ENCODE data around the gene CDK12. TPM values are rescaled to one million over a fixed set of nuclear protein-coding genes. Genes with fewer than 3 reads are reported as not detected.

Gene CDK12
- total and polyA plus RNA-seq, 2 experiments from 2014 or later, result 10.2 to 41.3 TPM

DNA sequence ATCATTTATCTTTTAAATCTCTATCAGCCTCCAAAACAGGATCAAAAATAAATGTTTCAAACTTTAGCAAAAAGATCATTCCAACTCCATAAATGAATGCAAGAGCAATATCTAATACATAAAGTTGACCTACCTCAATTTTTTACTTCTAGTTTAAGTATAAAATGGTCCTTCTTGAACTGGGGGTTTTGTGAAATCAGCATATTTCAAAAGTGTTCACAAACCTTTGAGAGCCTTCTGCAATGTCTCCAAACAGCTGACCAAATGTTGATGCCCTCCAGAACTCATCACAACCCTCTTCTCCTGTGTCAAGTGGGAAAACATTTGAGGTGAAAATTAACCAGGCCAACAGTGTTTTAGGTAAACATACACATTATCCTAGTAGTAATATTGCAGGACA, 18.0 kb upstream of the CDK12 start:
- Histone ChIP-seq H3K27me3 (no peaks in the 10 kb centered on the region), H3K9me2 (replicated peaks; ENCODE audit: insufficient read depth) (no peaks in the 10 kb centered on the region), H3K4me3 (no peak overlapping the region), H3K36me3 (replicated peaks; ENCODE audit: insufficient read depth, low read depth) (no peaks in the 10 kb centered on the region), H3K9me3 (ENCODE audit: low read depth) (no peaks in the 10 kb centered on the region), H3K27ac (no peak overlapping the region), H4K20me1 (ENCODE audit: insufficient read depth, poor library complexity, severe bottlenecking) (peaks cover 2% of the 10 kb centered on the region), H3K4me2 (no peak overlapping the region), H3K4me1 (ENCODE audit: insufficient read depth) (no peaks in the 10 kb centered on the region), H3K79me2 (peaks cover 39% of the 10 kb centered on the region), H2AFZ (no peak overlapping the region)
- no peak for TF ChIP-seq EZH2phosphoT487 (IDR thresholded peaks at IDR 0.05; ENCODE audit: low read depth, severe bottlenecking, unreplicated experiment)
- TF ChIP-seq, protein P1, sequence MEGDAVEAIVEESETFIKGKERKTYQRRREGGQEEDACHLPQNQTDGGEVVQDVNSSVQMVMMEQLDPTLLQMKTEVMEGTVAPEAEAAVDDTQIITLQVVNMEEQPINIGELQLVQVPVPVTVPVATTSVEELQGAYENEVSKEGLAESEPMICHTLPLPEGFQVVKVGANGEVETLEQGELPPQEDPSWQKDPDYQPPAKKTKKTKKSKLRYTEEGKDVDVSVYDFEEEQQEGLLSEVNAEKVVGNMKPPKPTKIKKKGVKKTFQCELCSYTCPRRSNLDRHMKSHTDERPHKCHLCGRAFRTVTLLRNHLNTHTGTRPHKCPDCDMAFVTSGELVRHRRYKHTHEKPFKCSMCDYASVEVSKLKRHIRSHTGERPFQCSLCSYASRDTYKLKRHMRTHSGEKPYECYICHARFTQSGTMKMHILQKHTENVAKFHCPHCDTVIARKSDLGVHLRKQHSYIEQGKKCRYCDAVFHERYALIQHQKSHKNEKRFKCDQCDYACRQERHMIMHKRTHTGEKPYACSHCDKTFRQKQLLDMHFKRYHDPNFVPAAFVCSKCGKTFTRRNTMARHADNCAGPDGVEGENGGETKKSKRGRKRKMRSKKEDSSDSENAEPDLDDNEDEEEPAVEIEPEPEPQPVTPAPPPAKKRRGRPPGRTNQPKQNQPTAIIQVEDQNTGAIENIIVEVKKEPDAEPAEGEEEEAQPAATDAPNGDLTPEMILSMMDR (IDR thresholded peaks at IDR 0.05; ENCODE audit: poor library complexity), result no peak
- no peak for TF ChIP-seq EZH2 (IDR thresholded peaks at IDR 0.05; ENCODE audit: borderline replicate concordance)
- no peak for DNase-seq (ENCODE audit: low spot score)

DNA sequence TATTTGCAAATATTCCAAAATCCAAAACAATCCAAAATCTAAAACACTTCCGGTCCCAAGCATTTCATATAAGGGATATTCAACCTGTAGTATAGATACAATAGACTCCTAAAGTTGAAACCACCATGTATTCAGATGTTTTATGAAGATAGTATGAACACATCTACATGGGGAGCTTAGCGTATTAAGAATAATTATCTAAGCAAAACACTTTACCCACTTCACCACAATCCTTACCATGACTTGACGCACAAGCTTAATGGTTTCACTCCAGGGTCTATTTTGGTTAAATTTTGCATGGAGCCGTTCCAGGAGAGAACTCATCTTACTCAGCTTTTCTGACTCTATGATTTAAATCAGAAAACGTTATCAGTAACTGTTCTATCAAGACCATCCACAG, 13.7 kb upstream of the CDK12 start:
- peaks cover 69% of the 10 kb centered on the region for H3K79me2 ChIP-seq

DNA sequence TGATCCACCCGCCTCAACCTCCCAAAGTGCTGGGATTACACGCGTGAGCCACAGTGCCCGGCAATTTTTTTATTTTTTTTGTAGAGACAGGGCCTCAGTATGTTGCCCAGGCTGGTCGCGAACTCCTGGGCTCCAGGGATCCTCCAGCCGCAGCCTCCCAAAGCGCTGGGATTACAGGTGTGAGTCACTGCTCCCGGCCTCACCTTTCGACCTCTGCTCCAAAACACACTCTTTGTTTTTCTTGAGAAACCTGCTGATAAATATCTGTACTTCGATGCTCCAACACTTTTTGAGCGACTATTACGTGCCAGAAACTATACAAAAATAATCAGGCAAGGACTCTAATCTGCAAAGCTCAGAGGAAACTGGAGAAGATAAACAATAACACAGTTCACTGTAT, 11.2 kb upstream of the CDK12 start:
- Histone ChIP-seq H2AFZ (no peak overlapping the region), H3K4me2 (peak overlapping the region; percentile 86), H3K79me2 (peaks cover 58% of the 10 kb centered on the region), H3K36me3 (replicated peaks; ENCODE audit: insufficient read depth, low read depth) (no peaks in the 10 kb centered on the region), H3K9me3 (ENCODE audit: low read depth) (no peaks in the 10 kb centered on the region), H3K4me1 (ENCODE audit: insufficient read depth) (peaks cover 18% of the 10 kb centered on the region), H4K20me1 (ENCODE audit: insufficient read depth, poor library complexity, severe bottlenecking) (peaks cover 4% of the 10 kb centered on the region), H3K4me3 (peak overlapping the region; percentile 72), H3K27ac (peak overlapping the region; percentile 95), H3K9me2 (replicated peaks; ENCODE audit: insufficient read depth) (no peaks in the 10 kb centered on the region), H3K27me3 (no peaks in the 10 kb centered on the region)
- DNase-seq (ENCODE audit: low spot score), result peak; percentile 31
- WGBS (ENCODE audit: low lambda C conversion rate, missing lambda C conversion rate), result 70% methylated on average over 13 of the region's 13 CpGs
- TF ChIP-seq EZH2phosphoT487 (IDR thresholded peaks at IDR 0.05; ENCODE audit: low read depth, severe bottlenecking, unreplicated experiment), result no peak

More for the DNA sequence above, 13.7 kb upstream of the CDK12 start:
- Histone ChIP-seq H3K9me2 (replicated peaks; ENCODE audit: insufficient read depth) (no peaks in the 10 kb centered on the region), H3K27me3 (no peaks in the 10 kb centered on the region), H4K20me1 (ENCODE audit: insufficient read depth, poor library complexity, severe bottlenecking) (peaks cover 6% of the 10 kb centered on the region), H3K27ac (no peak overlapping the region), H3K9me3 (ENCODE audit: low read depth) (no peaks in the 10 kb centered on the region), H3K4me3 (no peak overlapping the region), H3K4me1 (ENCODE audit: insufficient read depth) (peaks cover 18% of the 10 kb centered on the region), H3K4me2 (no peak overlapping the region), H3K36me3 (replicated peaks; ENCODE audit: insufficient read depth, low read depth) (no peaks in the 10 kb centered on the region), H2AFZ (no peak overlapping the region)
- 93% methylated on average over 5 of the region's 5 CpGs for WGBS (ENCODE audit: low lambda C conversion rate, missing lambda C conversion rate)
- DNase-seq (ENCODE audit: low spot score), result no peak
- TF ChIP-seq EZH2 (IDR thresholded peaks at IDR 0.05; ENCODE audit: borderline replicate concordance) (no peak), EZH2phosphoT487 (IDR thresholded peaks at IDR 0.05; ENCODE audit: low read depth, severe bottlenecking, unreplicated experiment) (no peak)
- TF ChIP-seq, protein P1 (IDR thresholded peaks at IDR 0.05; ENCODE audit: poor library complexity), result no peak

DNA sequence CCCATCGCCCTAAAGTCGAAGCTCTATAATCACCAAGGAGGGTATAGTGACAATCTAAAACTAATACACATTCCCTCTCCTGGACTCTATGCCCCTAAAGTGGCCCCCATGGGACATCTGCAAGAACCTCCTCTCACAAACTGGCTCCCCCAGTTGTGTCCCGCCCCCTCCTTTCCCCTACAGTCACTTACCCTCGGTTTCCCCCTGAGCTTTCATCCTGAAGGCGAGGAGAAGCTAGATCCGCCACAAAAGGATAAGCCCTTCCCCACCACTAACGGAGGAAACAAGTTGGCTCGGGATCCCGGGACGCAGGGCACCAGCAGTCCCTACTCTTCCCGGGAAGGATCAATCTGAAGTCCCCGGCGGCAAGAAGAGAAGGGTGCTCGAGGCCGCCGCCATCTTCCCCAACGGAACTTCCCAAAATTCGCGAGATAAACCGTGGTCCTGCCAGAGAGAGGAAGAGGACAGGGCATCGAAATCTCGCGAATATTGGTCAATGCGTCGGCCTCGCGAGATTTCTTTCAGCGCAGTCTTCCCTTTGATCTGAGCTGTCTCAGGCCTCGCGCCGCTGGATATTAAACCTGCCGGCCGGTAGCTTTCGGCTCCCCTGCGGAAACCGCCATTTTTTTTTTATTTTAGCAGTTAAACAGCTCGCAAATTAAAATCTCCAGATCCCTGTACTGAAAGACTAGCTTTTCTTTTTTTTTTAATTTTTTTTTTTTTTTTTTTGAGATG, 10.3 kb upstream of the CDK12 start, which contains the start of gene MED1:
Gene MED1 (minus strand): TSS at position 417 of the 735 bp plus-strand sequence. CDS start 201 bp downstream, at position 216.
- Histone ChIP-seq H3K36me3 (replicated peaks; ENCODE audit: insufficient read depth, low read depth) (no peaks in the 10 kb centered on the region), H3K4me1 (ENCODE audit: insufficient read depth) (peaks cover 18% of the 10 kb centered on the region), H3K27ac (peak within 1 kb of the TSS; percentile 95), H3K79me2 (peaks cover 52% of the 10 kb centered on the region), H3K9me2 (replicated peaks; ENCODE audit: insufficient read depth) (no peaks in the 10 kb centered on the region), H3K4me2 (peak within 1 kb of the TSS; percentile 86), H3K9me3 (ENCODE audit: low read depth) (no peaks in the 10 kb centered on the region), H3K27me3 (no peaks in the 10 kb centered on the region), H2AFZ (peak within 1 kb of the TSS; percentile 80), H4K20me1 (ENCODE audit: insufficient read depth, poor library complexity, severe bottlenecking) (peaks cover 4% of the 10 kb centered on the region), H3K4me3 (peak within 1 kb of the TSS; percentile 72)
- peak; percentile 98 for DNase-seq (ENCODE audit: low spot score)
- TF ChIP-seq EZH2 (IDR thresholded peaks at IDR 0.05; ENCODE audit: borderline replicate concordance), result no peak
- under 1% methylated on average over 37 of the region's 37 CpGs for WGBS (ENCODE audit: low lambda C conversion rate, missing lambda C conversion rate)

Measured in hepatocyte (in vitro differentiated cells).